Tibial artery (tissue), 4 donors: ENCODE data around the gene GNPDA2.
"Not testable (repeated sequence)": the region's sequence is repeated elsewhere in the genome, so short reads cannot be mapped to it uniquely, and the experiment has no call there.

ENCODE experiments used
- DNase-seq, 2 donors: peaks; one replicate each; pipeline ENCODE4 v3.0.0-alpha.2; 2019
- H3K27ac ChIP-seq, 2 donors: fragments of 200-600 bp; sonication (generic) in 1 of 2; 1 replicate in 1 of 2; 2 replicates in 1 of 2; pipeline ENCODE4 v1.5.1; 2018 to 2019; ENCODE audit warnings: mild to moderate bottlenecking in 1 of 2
- H3K27me3 ChIP-seq, 2 donors: fragments of 200-600 bp; sonication (generic) in 1 of 2; one replicate each; pipeline versions ENCODE4 v1.5.1 to v1.6.0; 2016 to 2019
- H3K36me3 ChIP-seq, 3 donors: fragments of 200-600 bp; sonication (generic) in 2 of 3; one replicate each; pipeline ENCODE4 v1.5.1; 2016 to 2019; ENCODE audit warnings: mild to moderate bottlenecking in 2 of 3
- H3K4me1 ChIP-seq, 4 donors: fragments of 200-600 bp; sonication (generic) in 2 of 4; 1 replicate in 3 of 4; 2 replicates in 1 of 4; pipeline ENCODE4 v1.5.1; 2016 to 2019
- H3K4me3 ChIP-seq, 2 donors: fragments of 200-600 bp; sonication (generic) in 1 of 2; 1 replicate in 1 of 2; 2 replicates in 1 of 2; pipeline ENCODE4 v1.5.1; 2018 to 2019; ENCODE audit warnings: mild to moderate bottlenecking in 2 of 2
- H3K9me3 ChIP-seq, 3 donors: fragments of 200-600 bp; sonication (generic) in 1 of 3; one replicate each; pipeline ENCODE4 v1.5.1; 2016 to 2019
- intact Hi-C: fragments of 100-400 bp; cut with DNase I; formaldehyde crosslinking; loops from one replicate; pipeline ENCODE4 v1.15.0; 2023; ENCODE audit warnings: low total_unique reads
- TF ChIP-seq, protein P1 (sequence below), 2 experiments: fragments of 200-600 bp in 1 of 2; fragments of 450-650 bp in 1 of 2; IDR thresholded peaks; one replicate each; pipeline ENCODE4 v1.5.1; 2017 to 2019; ENCODE audit warnings: antibody characterized with exemption in 2 of 2, mild to moderate bottlenecking in 1 of 2, moderate library complexity in 1 of 2

GNPDA2 gene

DNA sequence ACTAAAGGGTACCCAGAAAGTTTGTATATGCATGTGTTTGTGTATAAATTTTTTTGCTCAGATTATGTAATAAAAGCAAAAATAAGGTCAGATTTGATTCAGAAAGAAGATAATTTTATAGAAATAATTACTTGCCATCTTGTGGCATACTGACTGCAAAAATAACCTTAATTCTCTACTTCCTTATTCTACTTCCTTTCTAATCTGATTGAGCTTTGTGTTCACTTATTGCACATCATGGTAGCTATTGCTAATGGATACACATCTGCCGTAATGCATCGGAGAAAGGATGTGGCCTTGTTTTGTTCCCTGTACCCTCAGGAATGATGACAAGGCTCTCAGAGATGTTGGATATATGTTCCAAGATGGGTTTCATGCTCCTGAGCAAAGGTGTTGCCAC lies 10.5 kb upstream of the GNPDA2 start:
- intact Hi-C loops: no loop called here
- no peaks in the 10 kb centered on the region for H3K9me3 ChIP-seq
- DNase-seq: no peak

DNA sequence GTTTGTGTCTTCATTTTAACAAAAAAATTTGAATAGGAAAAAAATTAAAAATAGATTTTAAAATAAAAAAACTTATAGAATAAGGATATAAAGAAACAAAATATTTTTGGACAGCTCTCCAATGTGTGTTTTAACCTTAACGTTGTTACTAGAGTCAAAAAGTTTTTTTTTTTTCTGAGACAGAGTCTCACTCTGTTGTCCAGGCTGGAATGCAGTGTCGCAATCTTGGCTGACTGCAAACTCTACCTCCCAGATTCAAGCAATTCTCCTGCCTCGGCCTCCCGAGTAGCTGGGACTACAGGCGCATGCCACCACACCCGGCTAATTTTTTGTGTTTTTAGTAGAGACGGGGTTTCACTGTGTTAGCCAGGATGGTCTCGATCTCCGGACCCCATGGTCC lies 2.3 kb upstream of the GNPDA2 start:
- intact Hi-C loops: not testable (repeated sequence)

More for the DNA sequence above, 10.5 kb upstream of the GNPDA2 start:
- no peak overlapping the region for H3K4me3 ChIP-seq
- TF ChIP-seq, protein P1, sequence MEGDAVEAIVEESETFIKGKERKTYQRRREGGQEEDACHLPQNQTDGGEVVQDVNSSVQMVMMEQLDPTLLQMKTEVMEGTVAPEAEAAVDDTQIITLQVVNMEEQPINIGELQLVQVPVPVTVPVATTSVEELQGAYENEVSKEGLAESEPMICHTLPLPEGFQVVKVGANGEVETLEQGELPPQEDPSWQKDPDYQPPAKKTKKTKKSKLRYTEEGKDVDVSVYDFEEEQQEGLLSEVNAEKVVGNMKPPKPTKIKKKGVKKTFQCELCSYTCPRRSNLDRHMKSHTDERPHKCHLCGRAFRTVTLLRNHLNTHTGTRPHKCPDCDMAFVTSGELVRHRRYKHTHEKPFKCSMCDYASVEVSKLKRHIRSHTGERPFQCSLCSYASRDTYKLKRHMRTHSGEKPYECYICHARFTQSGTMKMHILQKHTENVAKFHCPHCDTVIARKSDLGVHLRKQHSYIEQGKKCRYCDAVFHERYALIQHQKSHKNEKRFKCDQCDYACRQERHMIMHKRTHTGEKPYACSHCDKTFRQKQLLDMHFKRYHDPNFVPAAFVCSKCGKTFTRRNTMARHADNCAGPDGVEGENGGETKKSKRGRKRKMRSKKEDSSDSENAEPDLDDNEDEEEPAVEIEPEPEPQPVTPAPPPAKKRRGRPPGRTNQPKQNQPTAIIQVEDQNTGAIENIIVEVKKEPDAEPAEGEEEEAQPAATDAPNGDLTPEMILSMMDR (IDR thresholded peaks at IDR 0.05): no peak
- H3K4me1 ChIP-seq: no peaks in the 10 kb centered on the region
- no peaks in the 10 kb centered on the region for H3K36me3 ChIP-seq
- H3K27me3 ChIP-seq: peaks cover 0 to 5% of the 10 kb centered on the region in 2 donors
- no peak overlapping the region for H3K27ac ChIP-seq

DNA sequence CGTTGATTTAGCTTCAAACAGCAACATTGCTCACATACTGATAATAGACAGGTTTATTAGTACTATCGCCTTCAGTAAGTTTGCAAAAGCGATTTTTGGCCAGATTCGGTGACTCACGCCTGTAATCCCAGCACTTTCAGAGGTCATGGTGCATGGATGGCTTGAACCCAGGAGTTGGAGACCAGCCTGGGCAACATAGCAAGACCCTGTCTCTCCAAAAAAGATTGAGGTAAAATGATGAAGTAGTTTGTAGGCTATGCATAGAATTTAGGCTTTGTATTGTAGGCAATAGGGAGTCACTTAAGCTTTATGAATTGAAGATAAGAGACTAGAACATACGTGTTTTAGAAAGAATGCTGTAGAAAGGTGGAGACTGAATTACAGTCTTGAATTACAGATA lies 1.1 kb upstream of the GNPDA2 start:
- Histone ChIP-seq H3K4me3 (no peak overlapping the region), H3K27me3 (no peaks in the 10 kb centered on the region), H3K27ac (no peak overlapping the region), H3K9me3 (no peaks in the 10 kb centered on the region), H3K4me1 (peaks cover 0 to 21% (median 9%) of the 10 kb centered on the region in 4 donors), H3K36me3 (no peaks in the 10 kb centered on the region)
- TF ChIP-seq, protein P1 (IDR thresholded peaks at IDR 0.05): no peak
- intact Hi-C loops: no loop called here
- DNase-seq: no peak

More for the DNA sequence above, 2.3 kb upstream of the GNPDA2 start:
- not testable (repeated sequence) for H3K27ac ChIP-seq, H3K4me3 ChIP-seq, H3K36me3 ChIP-seq, H3K27me3 ChIP-seq, H3K9me3 ChIP-seq, DNase-seq
- H3K4me1 ChIP-seq: peaks cover 0 to 17% (median 9%) of the 10 kb centered on the region in 4 donors

DNA sequence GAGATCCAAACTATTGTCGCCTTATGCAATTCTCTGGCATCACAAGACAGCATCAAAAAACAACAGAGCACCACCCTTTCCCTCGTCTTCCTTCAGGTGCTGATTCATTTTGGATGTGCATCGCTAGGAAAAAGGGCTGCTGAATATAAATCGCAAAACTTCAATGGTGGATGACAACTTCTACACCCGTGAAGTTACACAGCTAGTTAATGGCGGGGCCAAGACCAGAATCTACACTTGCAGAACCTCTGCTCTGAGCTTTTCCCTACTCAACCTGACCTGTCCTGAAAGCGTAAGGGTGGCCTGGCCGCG lies 674 bp downstream of the GNPDA2 start:
- Histone ChIP-seq H3K4me1 (peaks cover 0 to 21% (median 9%) of the 10 kb centered on the region in 4 donors), H3K36me3 (no peaks in the 10 kb centered on the region), H3K9me3 (no peaks in the 10 kb centered on the region), H3K27me3 (no peaks in the 10 kb centered on the region), H3K4me3 (peak overlapping the region; percentile 80), H3K27ac (peak overlapping the region; percentile 82 to 86)
- intact Hi-C loops: no loop called here
- DNase-seq: peak in 1 of 2 donors; percentile 21
- TF ChIP-seq, protein P1 (IDR thresholded peaks at IDR 0.05): no peak

DNA sequence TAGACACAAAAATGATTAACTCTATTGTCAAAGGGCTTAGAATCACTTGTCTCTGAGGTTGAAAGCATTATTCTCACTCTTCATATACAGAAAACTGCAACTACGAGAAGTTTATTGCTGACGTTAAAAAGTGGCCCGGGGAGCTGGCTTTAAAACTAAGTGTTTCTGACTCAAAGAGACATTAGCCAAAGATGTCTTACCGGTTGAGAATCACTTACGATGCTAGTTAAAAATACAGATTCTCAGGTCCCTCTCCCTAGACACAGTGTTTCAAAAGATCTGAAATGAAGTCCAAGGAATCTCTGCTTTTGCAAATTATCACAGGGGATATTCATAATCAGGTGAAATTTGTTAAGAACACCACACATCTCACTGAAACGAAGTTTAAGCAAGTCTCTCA lies 1.2 kb downstream of the GNPDA2 start:
- Histone ChIP-seq H3K4me1 (peaks cover 0 to 21% (median 9%) of the 10 kb centered on the region in 4 donors), H3K27ac (peak overlapping the region; percentile 82 to 86), H3K36me3 (no peaks in the 10 kb centered on the region), H3K9me3 (no peaks in the 10 kb centered on the region), H3K27me3 (no peaks in the 10 kb centered on the region), H3K4me3 (peak overlapping the region; percentile 80)
- no peak for DNase-seq
- TF ChIP-seq, protein P1 (IDR thresholded peaks at IDR 0.05): no peak
- intact Hi-C loops: no loop called here

DNA sequence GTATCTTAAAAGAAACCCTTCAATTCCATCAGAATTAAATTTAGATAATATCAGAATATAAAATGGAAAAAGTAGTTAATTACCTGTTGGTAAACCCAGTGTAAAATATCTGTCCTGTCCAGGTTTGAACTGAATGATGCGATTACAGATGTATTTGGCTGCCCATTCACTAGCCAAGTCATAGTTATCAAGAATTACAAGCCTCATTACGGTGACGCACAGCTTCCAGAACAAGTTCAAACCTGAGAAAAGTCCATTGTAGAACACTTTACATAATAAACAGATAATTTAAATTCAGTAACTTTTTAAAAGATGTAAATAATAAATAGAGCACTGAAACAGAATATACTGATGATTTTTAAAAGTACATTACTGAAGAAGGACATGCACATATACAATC lies 4.4 kb downstream of the GNPDA2 start:
- Histone ChIP-seq H3K36me3 (no peaks in the 10 kb centered on the region), H3K27ac (no peak overlapping the region), H3K4me3 (no peak overlapping the region), H3K4me1 (peaks cover 0 to 17% (median 10%) of the 10 kb centered on the region in 4 donors), H3K9me3 (no peaks in the 10 kb centered on the region), H3K27me3 (no peaks in the 10 kb centered on the region)
- intact Hi-C loops: no loop called here
- no peak for DNase-seq
- TF ChIP-seq, protein P1 (IDR thresholded peaks at IDR 0.05): no peak
